NCI-H1436 treated with DMSO at 0.1 percent for 48 hours (cell line): Measurements from ENCODE around the gene ADCY2.
A peak's percentile ranks its signal among the peaks of the same experiment; 100 is the strongest.

Source experiments
- DNase-seq: peaks from one replicate; lab custom pipeline; 2025; lab: John Stamatoyannopoulos, UW

ADCY2 gene

GRCh38 chr5:7592910-7593309 is 197.0 kb downstream of the ADCY2 start:
- DNase-seq, result no peak

DNA sequence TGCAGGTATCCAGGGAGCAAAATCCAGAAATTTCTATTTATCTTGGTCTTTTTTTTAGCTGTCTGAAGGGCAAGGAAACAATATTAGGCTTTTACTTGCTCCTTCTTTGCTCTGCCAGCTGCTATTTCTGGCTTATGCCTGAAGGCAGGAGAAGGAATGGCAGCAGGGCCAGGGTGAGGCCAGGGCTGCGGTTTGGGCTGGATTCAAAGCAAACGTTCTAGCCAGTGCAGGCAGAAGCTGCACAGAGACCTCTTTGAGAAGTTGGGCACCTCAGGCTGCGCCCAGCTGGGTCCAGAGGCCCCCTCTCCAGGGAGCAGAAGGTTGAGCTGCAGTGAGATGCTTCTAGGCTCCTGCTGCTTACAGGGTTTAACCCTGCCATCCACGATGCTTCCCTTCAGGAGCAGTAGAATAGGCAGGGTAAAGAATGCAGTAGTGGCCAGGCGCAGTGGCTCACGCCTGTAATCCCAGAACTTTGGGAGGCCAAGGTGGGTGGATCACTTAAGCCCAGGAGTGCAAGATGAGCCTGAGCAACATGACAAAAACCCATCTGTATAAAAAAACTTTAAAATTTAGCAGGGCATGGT is 201.2 kb downstream of the ADCY2 start:
- no peak for DNase-seq

DNA sequence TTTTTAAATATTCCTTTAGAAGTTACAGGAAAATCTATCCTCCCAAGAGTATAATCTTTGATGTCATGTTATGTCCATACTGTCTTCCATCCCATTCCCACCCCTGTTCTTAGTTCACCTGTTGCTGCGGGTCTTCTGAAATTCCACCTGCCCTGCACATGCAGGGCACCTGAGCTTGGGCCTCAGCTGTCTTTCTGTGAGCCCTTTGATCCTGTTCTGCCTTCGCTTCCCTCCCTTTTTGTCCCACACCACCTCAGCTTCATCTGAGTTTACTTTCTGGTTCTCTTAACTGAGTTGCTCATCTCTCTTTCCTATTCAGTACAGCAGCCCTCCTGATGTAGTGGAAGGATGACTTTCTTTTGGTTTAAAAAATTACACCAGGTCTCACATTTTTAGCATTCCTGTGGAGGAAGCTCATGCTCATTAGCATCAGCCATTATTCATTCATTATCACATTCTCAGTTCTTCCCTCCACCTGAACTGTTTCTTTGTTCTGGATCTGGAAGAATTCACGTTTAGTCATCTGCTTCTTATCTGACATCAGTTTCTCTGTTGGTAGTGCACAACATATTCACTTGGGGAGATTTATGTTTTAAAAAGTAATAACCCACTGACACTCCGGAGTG is 211.0 kb downstream of the ADCY2 start:
- no peak for DNase-seq

DNA sequence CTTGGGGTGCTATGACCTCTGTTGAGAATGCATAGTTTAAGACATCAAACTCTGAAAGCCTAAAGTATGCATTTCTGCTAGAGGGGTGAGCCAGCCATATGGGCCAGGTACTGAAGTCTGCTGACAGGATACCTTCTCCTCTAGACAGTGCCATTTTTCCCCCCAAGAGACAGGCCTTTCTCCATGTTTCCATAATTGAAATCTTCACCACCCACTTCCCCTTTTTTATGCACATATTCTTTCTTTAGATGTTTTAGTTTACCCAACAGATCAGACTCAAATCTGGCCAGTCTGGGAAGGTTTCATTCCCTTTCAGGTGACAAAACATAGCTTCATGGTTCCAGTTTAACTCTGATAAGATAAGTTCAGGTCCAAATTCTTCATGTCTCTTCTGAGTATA is 212.8 kb downstream of the ADCY2 start:
- DNase-seq, result no peak

- DNase-seq, result no peak
These were observed 213.8 kb downstream of the ADCY2 start for GRCh38 chr5:7609726-7610125.

DNA sequence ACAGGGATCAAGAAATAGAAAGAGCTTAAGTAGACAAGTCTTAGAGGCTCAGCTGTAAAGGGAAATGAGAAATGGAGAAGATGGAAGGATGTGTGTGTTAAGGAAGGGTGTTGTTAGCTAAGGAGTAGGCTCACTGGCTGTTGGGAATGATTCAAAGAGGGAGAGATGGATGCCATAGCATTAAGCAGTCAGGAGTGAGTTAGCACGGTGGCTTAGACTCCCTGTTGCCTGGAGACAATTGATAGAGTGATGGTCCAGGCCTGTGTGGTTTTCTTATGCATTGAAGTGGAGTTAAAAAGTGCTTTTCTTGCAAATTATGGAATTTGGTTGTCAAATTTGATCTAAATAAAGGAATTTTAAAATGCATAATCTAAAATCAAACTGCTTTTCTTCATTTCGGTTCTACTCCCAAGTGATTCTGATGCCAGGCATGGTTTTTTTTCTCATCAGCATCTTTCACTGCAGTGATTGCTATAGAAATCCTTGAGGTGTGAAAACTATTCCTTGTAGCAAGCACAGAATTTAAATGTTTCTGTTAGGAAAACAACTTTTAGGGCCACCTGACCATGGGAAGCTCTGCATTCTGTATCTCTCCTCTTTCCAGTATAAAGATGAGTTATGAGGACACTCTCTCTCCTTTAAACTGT is 214.7 kb downstream of the ADCY2 start:
- DNase-seq, result no peak

DNA sequence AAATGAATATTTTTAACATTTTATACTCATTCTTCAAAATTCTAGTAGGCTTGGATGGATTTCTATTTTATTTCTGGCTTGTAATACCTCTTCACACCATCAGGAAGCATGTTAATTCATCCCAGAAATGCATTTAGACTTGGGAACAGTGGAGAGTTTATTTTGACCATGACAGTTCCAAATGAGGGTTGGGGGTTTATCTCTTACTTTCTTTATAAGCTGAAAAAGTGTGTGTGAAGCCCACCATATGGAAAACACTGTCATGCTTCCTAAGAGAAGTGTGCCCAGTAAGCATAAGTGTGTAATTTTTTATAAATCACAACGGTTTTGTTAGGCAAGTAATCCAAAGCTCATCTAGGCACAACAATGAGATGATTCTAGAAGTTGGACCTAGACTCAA is 215.6 kb downstream of the ADCY2 start:
- DNase-seq, result no peak

DNA sequence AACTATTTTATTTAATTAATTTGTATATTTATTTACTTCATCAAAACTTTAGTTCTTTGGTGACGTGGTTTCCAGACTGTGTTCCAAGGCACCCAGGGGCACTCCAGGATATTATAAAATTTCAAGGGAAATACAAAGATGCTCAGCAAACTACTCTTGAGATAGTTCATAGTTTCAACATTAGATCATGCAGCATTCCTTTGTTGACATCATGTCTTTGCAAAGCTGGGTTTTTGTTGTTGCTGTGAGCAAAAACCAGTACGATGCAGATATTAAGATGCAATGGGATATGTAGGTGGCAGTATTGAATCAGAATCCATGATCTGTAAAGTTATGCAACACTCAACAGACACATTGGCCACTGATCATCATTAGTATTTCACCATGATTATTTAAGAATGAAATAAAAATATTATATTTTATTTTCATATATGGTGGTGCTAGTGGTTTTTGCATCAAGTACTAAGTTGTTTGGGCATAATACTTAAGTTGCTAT is 219.7 kb downstream of the ADCY2 start:
- no peak for DNase-seq

GRCh38 chr5:7616897-7617296 is 221.0 kb downstream of the ADCY2 start:
- DNase-seq, result no peak

DNA sequence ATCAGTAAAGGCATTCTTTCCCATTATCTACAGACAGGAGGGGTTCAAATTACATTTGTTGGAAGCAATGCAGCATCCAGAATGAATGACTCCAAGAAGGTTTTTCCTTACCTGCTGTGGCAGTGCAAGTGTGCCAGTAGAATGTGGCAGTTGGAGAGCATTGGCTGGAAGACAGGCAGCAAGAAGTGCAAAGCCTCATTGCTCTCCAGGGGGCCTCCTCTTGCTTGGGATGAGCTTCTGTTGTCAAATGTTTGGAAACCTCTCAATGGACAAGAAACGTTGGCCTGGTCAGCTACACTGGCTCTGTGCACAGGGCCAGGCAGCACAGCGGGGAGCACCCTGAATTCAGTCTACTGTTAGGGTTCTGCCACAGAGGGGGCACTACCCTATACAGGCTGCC is 226.6 kb downstream of the ADCY2 start:
- no peak for DNase-seq

DNA sequence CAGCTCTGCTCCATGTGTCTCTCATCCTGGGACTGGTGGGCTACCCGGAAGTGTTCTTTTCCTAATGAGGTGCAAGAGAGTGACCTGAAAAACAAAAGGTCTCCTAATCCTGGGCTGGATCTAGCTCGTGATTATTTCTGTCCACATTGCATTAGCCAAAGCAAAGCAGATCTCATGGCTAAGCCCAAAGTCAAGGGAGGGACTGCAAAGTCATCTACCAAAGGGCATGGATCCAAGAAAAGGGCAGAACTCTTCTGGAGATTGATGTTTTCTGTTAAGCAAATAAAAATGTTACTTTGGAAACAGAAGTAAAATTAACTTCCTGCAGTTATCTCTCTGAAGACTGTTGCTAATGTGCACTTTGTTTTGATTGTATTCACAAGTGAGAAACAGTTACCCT is 229.8 kb downstream of the ADCY2 start:
- DNase-seq, result no peak

DNA sequence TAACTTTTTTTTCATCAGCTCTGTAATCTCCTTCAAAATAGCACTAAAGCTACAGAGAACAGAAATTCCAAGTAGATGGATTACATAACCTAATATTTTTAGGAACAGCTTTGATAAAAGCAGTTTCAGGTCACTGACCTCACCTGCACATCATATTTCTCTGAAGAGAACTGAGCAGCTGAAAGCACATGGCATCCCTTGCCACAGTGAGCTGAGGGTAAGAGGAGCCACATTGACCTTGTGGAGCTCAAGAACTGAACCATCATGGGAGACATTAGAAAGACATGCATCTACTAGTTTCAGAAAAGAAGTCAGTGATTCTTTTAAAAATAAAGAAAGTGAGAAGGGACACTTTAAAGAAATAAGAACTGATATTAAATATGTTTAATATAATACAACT is 232.3 kb downstream of the ADCY2 start:
- DNase-seq, result no peak

- DNase-seq, result no peak
These were observed 232.9 kb downstream of the ADCY2 start for GRCh38 chr5:7628820-7629219.

GRCh38 chr5:7629561-7629960 is 233.6 kb downstream of the ADCY2 start:
- peak; percentile 72 for DNase-seq

DNA sequence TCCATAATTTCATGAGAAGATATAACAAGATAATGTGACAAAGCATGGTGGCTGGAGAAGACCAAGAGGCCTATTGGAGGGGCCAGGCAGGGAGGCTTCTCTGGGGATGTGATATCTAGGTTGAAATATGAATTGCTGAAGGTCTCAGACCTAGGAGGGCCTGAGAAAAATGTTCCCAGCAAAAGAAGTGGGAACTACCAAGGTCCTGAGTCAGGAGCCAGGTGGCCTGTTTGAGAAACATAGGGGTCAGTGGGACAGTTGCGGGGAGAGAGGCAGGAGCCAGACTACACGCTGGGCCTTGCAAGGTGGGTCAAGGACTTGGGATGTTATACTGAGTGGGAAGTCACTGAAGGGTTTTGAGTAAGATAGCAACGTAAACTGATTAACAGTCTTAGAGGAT is 238.9 kb downstream of the ADCY2 start:
- no peak for DNase-seq

DNA sequence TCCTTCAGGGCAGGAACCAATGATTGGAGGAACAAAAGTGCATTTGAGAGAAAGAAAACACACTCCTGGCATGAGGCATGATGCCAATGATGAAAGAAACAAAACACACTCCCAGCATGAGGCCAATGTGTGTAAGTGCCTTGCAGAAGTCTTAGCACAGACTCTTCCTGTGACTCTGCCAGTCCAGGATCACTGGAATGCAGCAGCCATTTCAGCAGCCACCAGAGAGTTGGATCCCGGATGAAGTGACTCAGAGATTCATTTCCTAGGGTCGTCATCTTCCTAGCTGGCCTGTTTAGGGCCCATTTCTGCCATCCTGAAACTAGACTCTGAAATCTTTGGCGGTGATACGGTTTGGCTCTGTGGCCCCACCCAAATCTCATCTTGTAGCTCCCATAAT is 242.5 kb downstream of the ADCY2 start:
- no peak for DNase-seq

DNA sequence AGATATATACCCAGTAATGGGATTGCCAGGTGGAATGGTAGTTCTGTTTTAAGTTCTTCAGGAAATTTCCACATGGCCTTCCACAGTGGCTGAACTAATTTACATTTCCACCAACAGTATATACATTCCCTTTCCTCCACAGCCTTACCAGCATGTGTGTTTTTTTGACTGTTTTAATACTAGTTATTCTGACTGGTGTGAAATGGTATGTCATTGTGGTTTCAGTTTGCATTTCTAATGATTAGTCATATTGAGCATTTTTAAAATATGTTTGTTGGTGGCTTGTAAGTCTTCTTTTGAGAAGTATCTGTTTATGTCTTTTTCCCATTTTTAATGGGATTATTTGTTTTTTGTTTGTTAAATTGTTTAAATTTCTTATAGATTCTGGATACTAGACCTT is 246.1 kb downstream of the ADCY2 start:
- no peak for DNase-seq

- no peak for DNase-seq
These were observed 248.8 kb downstream of the ADCY2 start for GRCh38 chr5:7644723-7645122.

- DNase-seq, result no peak
These were observed 254.8 kb downstream of the ADCY2 start for GRCh38 chr5:7650755-7651154.

DNA sequence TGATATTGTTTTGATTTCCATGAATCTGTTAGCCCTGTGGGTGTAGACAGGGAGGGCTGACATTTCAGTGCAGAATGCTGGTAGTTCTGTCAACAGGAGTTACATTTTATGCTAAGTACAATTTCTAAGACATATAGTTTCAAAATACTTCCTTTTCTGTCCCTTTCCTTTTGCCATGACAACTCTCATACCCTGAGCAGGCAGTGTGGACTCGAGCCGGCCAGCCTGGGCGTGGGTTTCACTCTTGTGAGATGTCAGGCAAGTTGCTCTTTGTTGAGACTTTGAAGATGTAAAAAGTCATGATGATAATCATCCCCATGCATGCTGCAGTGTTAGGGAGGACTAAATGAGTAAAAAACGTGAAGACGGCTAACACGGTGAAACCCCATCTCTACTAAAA is 257.1 kb downstream of the ADCY2 start:
- DNase-seq, result no peak

GRCh38 chr5:7657153-7657552 is 261.2 kb downstream of the ADCY2 start:
- DNase-seq, result no peak

- no peak for DNase-seq
These were observed 263.5 kb downstream of the ADCY2 start for GRCh38 chr5:7659420-7659819.

GRCh38 chr5:7662289-7662688 is 266.4 kb downstream of the ADCY2 start:
- DNase-seq, result no peak

DNA sequence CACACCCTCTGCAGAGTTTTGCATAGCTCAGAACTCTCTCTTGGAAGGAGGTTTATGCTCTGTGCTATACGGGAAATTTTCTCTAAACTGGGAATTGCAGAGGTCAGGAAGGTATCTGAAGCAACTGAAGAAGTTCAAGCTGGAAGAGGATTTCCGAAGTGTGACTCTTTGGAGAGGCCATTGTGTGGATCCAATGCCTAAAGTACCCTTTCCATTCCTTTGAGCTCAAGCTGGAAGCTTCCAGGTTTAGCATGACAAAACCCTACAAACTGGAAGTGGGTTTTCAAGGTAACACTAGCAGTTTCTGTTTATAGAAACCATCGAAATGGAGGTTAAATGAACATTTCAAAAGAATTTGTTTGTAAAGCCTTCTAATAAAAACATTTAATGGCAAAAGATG is 267.9 kb downstream of the ADCY2 start:
- no peak for DNase-seq
